LNCaP clone FGC (cell line): ENCODE data around the gene FBXL20.
"Not testable (repeated sequence)": the region's sequence is repeated elsewhere in the genome, so short reads cannot be mapped to it uniquely, and the experiment has no call there.

Experiments
- DNase-seq: peaks from one replicate; pipeline ENCODE4 v3.0.0-alpha.2; 2011; ENCODE audit warnings: low read depth
- H3K4me3 ChIP-seq: 2 replicates; pipeline ENCODE4 v1.5.1; 2011; ENCODE audit warnings: mild to moderate bottlenecking, low read depth, low read length, control low read depth
- TF ChIP-seq, protein P1 (sequence below): IDR thresholded peaks from 2 replicates; pipeline ENCODE4 v1.5.1; 2012; ENCODE audit warnings: mild to moderate bottlenecking; ENCODE audit not compliant: control insufficient read depth, insufficient read depth; ENCODE audit errors: extremely low read depth

FBXL20 gene, protein sequence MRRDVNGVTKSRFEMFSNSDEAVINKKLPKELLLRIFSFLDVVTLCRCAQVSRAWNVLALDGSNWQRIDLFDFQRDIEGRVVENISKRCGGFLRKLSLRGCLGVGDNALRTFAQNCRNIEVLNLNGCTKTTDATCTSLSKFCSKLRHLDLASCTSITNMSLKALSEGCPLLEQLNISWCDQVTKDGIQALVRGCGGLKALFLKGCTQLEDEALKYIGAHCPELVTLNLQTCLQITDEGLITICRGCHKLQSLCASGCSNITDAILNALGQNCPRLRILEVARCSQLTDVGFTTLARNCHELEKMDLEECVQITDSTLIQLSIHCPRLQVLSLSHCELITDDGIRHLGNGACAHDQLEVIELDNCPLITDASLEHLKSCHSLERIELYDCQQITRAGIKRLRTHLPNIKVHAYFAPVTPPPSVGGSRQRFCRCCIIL

DNA sequence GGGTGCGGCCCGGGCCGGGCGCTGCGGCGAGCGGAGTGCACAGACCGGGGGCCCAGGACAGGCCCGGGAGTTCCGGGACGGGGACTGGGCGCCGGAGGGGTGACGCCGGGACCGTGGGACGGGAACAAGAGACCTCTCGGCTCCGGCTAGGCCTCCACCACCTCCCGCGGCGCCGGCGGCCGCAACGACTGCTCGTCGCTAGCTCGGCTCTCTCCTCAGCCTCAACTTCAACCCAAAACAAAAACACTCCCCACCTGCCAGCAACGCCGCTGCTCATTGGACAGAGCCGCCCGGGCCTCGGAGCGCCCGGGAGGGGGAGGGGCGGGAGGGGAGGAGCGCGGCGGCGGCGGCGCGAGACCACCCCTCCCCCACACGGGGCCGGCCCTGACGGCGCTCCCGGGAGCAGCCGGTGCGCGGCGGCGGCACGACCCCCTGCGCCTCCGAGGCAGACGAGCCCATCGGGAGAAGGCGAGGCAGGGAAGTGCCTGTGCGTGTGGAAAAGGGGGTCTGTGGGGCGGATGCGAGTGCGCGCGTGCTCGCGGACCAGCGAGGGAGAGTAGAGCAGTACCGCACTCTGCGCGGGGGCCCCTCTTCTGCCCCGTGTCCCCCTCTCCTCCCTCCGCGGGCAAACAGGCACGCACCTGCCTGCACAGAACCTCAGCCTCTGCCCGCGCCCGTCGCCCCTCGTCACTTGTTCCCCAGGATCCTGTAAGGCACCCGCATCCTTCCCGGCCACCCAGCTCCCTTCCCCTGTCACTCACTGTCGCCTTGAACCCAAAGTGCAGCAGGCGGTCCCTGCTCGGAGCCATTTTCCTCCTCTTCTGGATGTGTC lies at the start of gene FBXL20:
TSS of gene FBXL20 (minus strand) at position 215 of the 832 bp plus-strand sequence. CDS start 224 bp downstream, outside the sequence.
- H3K4me3 ChIP-seq: peak within 1 kb of the TSS; percentile 92
- peak; percentile 50 for DNase-seq
- TF ChIP-seq, protein P1, sequence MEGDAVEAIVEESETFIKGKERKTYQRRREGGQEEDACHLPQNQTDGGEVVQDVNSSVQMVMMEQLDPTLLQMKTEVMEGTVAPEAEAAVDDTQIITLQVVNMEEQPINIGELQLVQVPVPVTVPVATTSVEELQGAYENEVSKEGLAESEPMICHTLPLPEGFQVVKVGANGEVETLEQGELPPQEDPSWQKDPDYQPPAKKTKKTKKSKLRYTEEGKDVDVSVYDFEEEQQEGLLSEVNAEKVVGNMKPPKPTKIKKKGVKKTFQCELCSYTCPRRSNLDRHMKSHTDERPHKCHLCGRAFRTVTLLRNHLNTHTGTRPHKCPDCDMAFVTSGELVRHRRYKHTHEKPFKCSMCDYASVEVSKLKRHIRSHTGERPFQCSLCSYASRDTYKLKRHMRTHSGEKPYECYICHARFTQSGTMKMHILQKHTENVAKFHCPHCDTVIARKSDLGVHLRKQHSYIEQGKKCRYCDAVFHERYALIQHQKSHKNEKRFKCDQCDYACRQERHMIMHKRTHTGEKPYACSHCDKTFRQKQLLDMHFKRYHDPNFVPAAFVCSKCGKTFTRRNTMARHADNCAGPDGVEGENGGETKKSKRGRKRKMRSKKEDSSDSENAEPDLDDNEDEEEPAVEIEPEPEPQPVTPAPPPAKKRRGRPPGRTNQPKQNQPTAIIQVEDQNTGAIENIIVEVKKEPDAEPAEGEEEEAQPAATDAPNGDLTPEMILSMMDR: no peak

DNA sequence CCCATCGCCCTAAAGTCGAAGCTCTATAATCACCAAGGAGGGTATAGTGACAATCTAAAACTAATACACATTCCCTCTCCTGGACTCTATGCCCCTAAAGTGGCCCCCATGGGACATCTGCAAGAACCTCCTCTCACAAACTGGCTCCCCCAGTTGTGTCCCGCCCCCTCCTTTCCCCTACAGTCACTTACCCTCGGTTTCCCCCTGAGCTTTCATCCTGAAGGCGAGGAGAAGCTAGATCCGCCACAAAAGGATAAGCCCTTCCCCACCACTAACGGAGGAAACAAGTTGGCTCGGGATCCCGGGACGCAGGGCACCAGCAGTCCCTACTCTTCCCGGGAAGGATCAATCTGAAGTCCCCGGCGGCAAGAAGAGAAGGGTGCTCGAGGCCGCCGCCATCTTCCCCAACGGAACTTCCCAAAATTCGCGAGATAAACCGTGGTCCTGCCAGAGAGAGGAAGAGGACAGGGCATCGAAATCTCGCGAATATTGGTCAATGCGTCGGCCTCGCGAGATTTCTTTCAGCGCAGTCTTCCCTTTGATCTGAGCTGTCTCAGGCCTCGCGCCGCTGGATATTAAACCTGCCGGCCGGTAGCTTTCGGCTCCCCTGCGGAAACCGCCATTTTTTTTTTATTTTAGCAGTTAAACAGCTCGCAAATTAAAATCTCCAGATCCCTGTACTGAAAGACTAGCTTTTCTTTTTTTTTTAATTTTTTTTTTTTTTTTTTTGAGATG lies 49.6 kb upstream of the FBXL20 start, which contains the start of gene MED1:
TSS of gene MED1 (minus strand) at position 417 of the 735 bp plus-strand sequence. CDS start at position 216, 201 bp downstream.
- TF ChIP-seq, protein P1: no peak
- DNase-seq: peak; percentile 97
- H3K4me3 ChIP-seq: peak within 1 kb of the TSS; percentile 89

DNA sequence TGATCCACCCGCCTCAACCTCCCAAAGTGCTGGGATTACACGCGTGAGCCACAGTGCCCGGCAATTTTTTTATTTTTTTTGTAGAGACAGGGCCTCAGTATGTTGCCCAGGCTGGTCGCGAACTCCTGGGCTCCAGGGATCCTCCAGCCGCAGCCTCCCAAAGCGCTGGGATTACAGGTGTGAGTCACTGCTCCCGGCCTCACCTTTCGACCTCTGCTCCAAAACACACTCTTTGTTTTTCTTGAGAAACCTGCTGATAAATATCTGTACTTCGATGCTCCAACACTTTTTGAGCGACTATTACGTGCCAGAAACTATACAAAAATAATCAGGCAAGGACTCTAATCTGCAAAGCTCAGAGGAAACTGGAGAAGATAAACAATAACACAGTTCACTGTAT lies 48.6 kb upstream of the FBXL20 start:
- H3K4me3 ChIP-seq: peak overlapping the region; percentile 89
- DNase-seq: peak; percentile 27
- TF ChIP-seq, protein P1: no peak

DNA sequence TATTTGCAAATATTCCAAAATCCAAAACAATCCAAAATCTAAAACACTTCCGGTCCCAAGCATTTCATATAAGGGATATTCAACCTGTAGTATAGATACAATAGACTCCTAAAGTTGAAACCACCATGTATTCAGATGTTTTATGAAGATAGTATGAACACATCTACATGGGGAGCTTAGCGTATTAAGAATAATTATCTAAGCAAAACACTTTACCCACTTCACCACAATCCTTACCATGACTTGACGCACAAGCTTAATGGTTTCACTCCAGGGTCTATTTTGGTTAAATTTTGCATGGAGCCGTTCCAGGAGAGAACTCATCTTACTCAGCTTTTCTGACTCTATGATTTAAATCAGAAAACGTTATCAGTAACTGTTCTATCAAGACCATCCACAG lies 46.1 kb upstream of the FBXL20 start:
- DNase-seq: no peak
- no peak overlapping the region for H3K4me3 ChIP-seq
- TF ChIP-seq, protein P1: no peak

DNA sequence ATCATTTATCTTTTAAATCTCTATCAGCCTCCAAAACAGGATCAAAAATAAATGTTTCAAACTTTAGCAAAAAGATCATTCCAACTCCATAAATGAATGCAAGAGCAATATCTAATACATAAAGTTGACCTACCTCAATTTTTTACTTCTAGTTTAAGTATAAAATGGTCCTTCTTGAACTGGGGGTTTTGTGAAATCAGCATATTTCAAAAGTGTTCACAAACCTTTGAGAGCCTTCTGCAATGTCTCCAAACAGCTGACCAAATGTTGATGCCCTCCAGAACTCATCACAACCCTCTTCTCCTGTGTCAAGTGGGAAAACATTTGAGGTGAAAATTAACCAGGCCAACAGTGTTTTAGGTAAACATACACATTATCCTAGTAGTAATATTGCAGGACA lies 41.9 kb upstream of the FBXL20 start:
- TF ChIP-seq, protein P1: no peak
- no peak for DNase-seq
- no peak overlapping the region for H3K4me3 ChIP-seq

DNA sequence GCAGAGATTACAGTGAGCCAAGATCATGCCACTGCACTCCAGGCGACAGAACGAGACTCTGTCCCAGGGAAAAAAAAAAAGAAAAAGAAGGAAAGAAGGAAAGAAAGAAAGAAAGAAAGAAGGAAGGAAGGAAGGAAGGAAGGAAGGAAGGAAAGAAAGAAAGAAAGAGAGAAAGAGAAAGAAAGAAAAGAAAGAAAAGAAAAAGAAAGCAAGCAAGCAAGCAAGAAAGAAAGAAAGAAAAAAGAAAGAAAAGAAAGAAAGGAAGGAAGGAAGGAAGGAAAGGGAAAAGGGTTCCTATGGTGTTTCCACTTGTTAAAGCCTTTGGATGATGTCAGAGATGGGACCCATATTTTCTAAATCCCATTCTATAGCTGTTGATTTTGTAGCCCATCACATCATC lies 38.4 kb upstream of the FBXL20 start:
- H3K4me3 ChIP-seq, DNase-seq: not testable (repeated sequence)
